ENCODE data around the gene MSMP.

DNA sequence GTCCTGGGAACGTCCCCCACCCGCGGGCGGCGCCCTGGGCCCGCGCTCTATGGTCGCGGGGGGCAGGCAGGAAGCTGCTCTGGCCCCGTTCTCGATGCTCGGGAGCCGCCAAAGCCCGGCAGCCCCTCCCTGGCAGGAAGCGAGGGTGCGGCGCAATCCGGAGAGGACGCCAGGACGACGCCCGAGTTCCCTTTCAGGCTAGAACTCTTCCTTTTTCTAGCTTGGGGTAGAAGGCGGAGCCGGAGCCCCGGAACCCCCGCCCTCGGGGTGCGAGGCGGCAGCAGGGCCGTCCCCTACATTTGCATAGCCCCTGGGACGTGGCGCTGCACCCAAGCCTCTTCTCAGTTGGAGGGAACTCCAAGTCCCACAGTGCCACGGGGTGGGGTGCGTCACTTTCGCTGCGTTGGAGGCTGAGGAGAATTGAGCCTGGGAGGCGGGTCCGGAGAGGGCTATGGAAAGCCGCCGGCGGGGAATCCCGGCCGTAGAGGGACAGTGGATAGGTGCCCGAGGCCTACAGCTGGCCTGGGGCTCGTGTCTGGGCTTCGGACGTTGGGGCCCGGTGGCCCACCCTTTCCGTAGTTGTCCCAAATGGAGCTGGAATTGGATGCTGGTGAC is 21.8 kb downstream of the MSMP start, which contains the start of the genes CREB3 and TLN1:
- TF ChIP-seq POLR2A (IDR thresholded peaks at IDR 0.05), result peak; percentile 64 to 83 (median 82)
- TF ChIP-seq, protein P1, sequence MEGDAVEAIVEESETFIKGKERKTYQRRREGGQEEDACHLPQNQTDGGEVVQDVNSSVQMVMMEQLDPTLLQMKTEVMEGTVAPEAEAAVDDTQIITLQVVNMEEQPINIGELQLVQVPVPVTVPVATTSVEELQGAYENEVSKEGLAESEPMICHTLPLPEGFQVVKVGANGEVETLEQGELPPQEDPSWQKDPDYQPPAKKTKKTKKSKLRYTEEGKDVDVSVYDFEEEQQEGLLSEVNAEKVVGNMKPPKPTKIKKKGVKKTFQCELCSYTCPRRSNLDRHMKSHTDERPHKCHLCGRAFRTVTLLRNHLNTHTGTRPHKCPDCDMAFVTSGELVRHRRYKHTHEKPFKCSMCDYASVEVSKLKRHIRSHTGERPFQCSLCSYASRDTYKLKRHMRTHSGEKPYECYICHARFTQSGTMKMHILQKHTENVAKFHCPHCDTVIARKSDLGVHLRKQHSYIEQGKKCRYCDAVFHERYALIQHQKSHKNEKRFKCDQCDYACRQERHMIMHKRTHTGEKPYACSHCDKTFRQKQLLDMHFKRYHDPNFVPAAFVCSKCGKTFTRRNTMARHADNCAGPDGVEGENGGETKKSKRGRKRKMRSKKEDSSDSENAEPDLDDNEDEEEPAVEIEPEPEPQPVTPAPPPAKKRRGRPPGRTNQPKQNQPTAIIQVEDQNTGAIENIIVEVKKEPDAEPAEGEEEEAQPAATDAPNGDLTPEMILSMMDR (IDR thresholded peaks at IDR 0.05), result peak in 2 of 7 experiments; percentile 11 to 29
